SK-N-SH (cell line): ENCODE results near the gene CCT6A. TPM values are rescaled to one million over a fixed set of nuclear protein-coding genes. Genes with fewer than 3 reads are reported as not detected.

Source experiments
- CTCF ChIA-PET: fragments of 300-600, 350-600 bp; formaldehyde crosslinking; extraction: SDS; loops from one replicate; lab custom pipeline; 2021; lab: Yijun Ruan, JAX
- POLR2A ChIA-PET: fragments of 350-600 bp; sonication (Branson Sonifier 250); formaldehyde crosslinking; extraction: SDS; loops from one replicate; lab custom pipeline; 2020; ENCODE audit warnings: antibody characterized with exemption, inconsistent platforms; lab: Yijun Ruan, JAX
- DNase-seq: peaks from one replicate; pipeline ENCODE4 v3.0.0; 2012
- H2AFZ ChIP-seq: fragments of 200-600 bp; sonication (generic); 2 replicates; pipeline ENCODE4 v1.8.1; 2016; ENCODE audit warnings: antibody characterized with exemption, mild to moderate bottlenecking, low read depth
- H3F3A ChIP-seq: fragments of 200-600 bp; sonication (generic); replicated peaks from 2 replicates; pipeline ENCODE3; 2016; ENCODE audit warnings: antibody characterized with exemption, mild to moderate bottlenecking; ENCODE audit not compliant: insufficient read depth
- H3K27ac ChIP-seq, 2 experiments: fragments of 200-500 bp in 1 of 2; fragments of 200-600 bp in 1 of 2; sonication (Bioruptor generic) in 1 of 2; sonication (generic), shearing (Covaris generic) in 1 of 2; 2 replicates each; pipeline versions ENCODE4 v1.5.1 to v1.6.1; 2014 to 2016; ENCODE audit warnings: low read depth in 2 of 2, inconsistent platforms in 1 of 2, low read length in 1 of 2, mild to moderate bottlenecking in 1 of 2, mixed read lengths in 1 of 2
- H3K27me3 ChIP-seq: fragments of 200-600 bp; sonication (generic), shearing (Covaris generic); 2 replicates; pipeline ENCODE4 v1.6.1; 2016; ENCODE audit warnings: mixed run types; ENCODE audit not compliant: insufficient read depth
- H3K36me3 ChIP-seq, 2 experiments: fragments of 200-500 bp in 1 of 2; fragments of 200-600 bp in 1 of 2; sonication (Bioruptor generic) in 1 of 2; sonication (generic) in 1 of 2; replicated peaks in 1 of 2; 2 replicates each; pipeline versions ENCODE3 to v1.5.1; 2014 to 2016; ENCODE audit warnings: low read length in 1 of 2, mild to moderate bottlenecking in 1 of 2; ENCODE audit not compliant: insufficient read depth in 2 of 2, control insufficient read depth in 1 of 2
- H3K4me1 ChIP-seq, 2 experiments: fragments of 200-500 bp in 1 of 2; fragments of 200-600 bp in 1 of 2; sonication (Bioruptor generic) in 1 of 2; sonication (generic), shearing (Covaris generic) in 1 of 2; 2 replicates each; pipeline versions ENCODE4 v1.5.1 to v1.6.1; 2014 to 2016; ENCODE audit warnings: low read depth in 1 of 2, low read length in 1 of 2, mixed run types in 1 of 2; ENCODE audit not compliant: insufficient read depth in 2 of 2, control insufficient read depth in 1 of 2
- H3K4me2 ChIP-seq: fragments of 200-600 bp; sonication (generic), shearing (Covaris generic); 2 replicates; pipeline ENCODE4 v1.6.1; 2017; ENCODE audit warnings: mixed run types
- H3K4me3 ChIP-seq, 2 experiments: fragments of 200-500 bp in 1 of 2; fragments of 200-600 bp in 1 of 2; sonication (Bioruptor generic) in 1 of 2; sonication (generic), shearing (Covaris generic) in 1 of 2; 2 replicates each; pipeline versions ENCODE4 v1.5.1 to v1.8.1; 2014 to 2016; ENCODE audit warnings: low read depth in 2 of 2, inconsistent platforms in 1 of 2, low read length in 1 of 2, mild to moderate bottlenecking in 1 of 2, mixed read lengths in 1 of 2, moderate library complexity in 1 of 2
- H3K79me2 ChIP-seq: fragments of 200-600 bp; sonication (generic); 2 replicates; pipeline ENCODE4 v1.8.1; 2017; ENCODE audit warnings: mild to moderate bottlenecking; ENCODE audit not compliant: insufficient read depth
- H3K9ac ChIP-seq: fragments of 200-600 bp; sonication (generic); 2 replicates; pipeline ENCODE4 v1.6.1; 2017; ENCODE audit warnings: mixed run types
- H3K9me2 ChIP-seq: fragments of 200-600 bp; sonication (generic); 2 replicates; pipeline ENCODE4 v1.6.1; 2017; ENCODE audit warnings: mixed run types
- H3K9me3 ChIP-seq: fragments of 200-600 bp; sonication (generic); 2 replicates; pipeline ENCODE4 v1.6.1; 2017; ENCODE audit warnings: mixed run types, mild to moderate bottlenecking, moderate library complexity
- H4K20me1 ChIP-seq: fragments of 200-600 bp; sonication (generic); 2 replicates; pipeline ENCODE4 v1.6.1; 2017; ENCODE audit warnings: mild to moderate bottlenecking, mixed run types; ENCODE audit not compliant: insufficient read depth
- CHD2 ChIP-seq: fragments of 150-350 bp; IDR thresholded peaks from 2 replicates; pipeline ENCODE4 v1.6.1; 2018; ENCODE audit warnings: low read length; ENCODE audit not compliant: partially characterized antibody
- EP300 ChIP-seq, 2 experiments: IDR thresholded peaks; 2 replicates each; pipeline versions ENCODE4 v1.4.0 to v1.6.1; 2012; ENCODE audit warnings: borderline replicate concordance in 1 of 2, low read depth in 1 of 2, low read length in 1 of 2
- EZH2phosphoT487 ChIP-seq: fragments of 200-600 bp; sonication (generic); IDR thresholded peaks from 2 replicates; pipeline ENCODE4 v1.6.1; 2017; ENCODE audit warnings: low read depth, mixed run types, mild to moderate bottlenecking, antibody characterized with exemption, moderate library complexity, borderline replicate concordance
- FOSL2 ChIP-seq: IDR thresholded peaks from 2 replicates; pipeline ENCODE4 v1.4.0; 2012; ENCODE audit warnings: low read depth, mild to moderate bottlenecking, moderate library complexity, borderline replicate concordance
- FOXJ3 ChIP-seq: sonication (generic); formaldehyde crosslinking; IDR thresholded peaks from 2 replicates; pipeline ENCODE4 v1.5.1; 2020; ENCODE audit warnings: mild to moderate bottlenecking, missing genetic modification reagents
- GATA2 ChIP-seq: sonication (generic); formaldehyde crosslinking; IDR thresholded peaks from 2 replicates; pipeline ENCODE4 v1.5.0; 2020; ENCODE audit warnings: mild to moderate bottlenecking, missing genetic modification reagents
- MEF2A ChIP-seq: IDR thresholded peaks from 2 replicates; pipeline ENCODE4 v1.4.0; 2012; ENCODE audit warnings: low read depth, borderline replicate concordance
- MXI1 ChIP-seq: IDR thresholded peaks from 2 replicates; pipeline ENCODE4 v1.6.1; 2012; ENCODE audit warnings: mild to moderate bottlenecking, low read depth, low read length, improper control_type of control experiment
- PBX3 ChIP-seq: IDR thresholded peaks from 2 replicates; pipeline ENCODE4; 2012
- POLR2AphosphoS5 ChIP-seq: IDR thresholded peaks from 2 replicates; pipeline ENCODE4 v1.6.1; 2012; ENCODE audit warnings: low read depth, low read length
- RAD21 ChIP-seq: IDR thresholded peaks from 2 replicates; pipeline ENCODE4 v1.6.1; 2012; ENCODE audit warnings: mild to moderate bottlenecking, low read length
- RCOR1 ChIP-seq: fragments of 150-350 bp; IDR thresholded peaks from 2 replicates; pipeline ENCODE4 v1.6.1; 2017; ENCODE audit warnings: antibody characterized with exemption, low read length
- REST ChIP-seq: IDR thresholded peaks from 2 replicates; pipeline ENCODE4 v1.6.1; 2012; ENCODE audit warnings: mild to moderate bottlenecking, low read depth, low read length, moderate library complexity
- RXRA ChIP-seq: IDR thresholded peaks from 2 replicates; pipeline ENCODE4 v1.4.0; 2012; ENCODE audit warnings: low read depth, mild to moderate bottlenecking, borderline replicate concordance
- SIN3A ChIP-seq: IDR thresholded peaks from 2 replicates; pipeline ENCODE4 v1.6.1; 2012; ENCODE audit warnings: low read depth, mild to moderate bottlenecking, low read length, moderate library complexity, borderline replicate concordance
- SMC3 ChIP-seq: IDR thresholded peaks from 2 replicates; pipeline ENCODE4 v1.6.1; 2012; ENCODE audit warnings: low read depth, low read length, improper control_type of control experiment
- TAF1 ChIP-seq: IDR thresholded peaks from 2 replicates; pipeline ENCODE4 v1.6.1; 2012; ENCODE audit warnings: low read depth, mild to moderate bottlenecking, low read length, moderate library complexity, borderline replicate concordance
- TEAD4 ChIP-seq: IDR thresholded peaks from 2 replicates; pipeline ENCODE4 v1.4.0; 2012; ENCODE audit warnings: mild to moderate bottlenecking, borderline replicate concordance; ENCODE audit not compliant: insufficient read depth
- USF1 ChIP-seq: IDR thresholded peaks from 2 replicates; pipeline ENCODE4 v1.4.0; 2012; ENCODE audit warnings: low read depth, borderline replicate concordance
- YY1 ChIP-seq: IDR thresholded peaks from 2 replicates; pipeline ENCODE4 v1.4.0; 2012; ENCODE audit warnings: low read depth, mild to moderate bottlenecking
- WGBS: methylation state at CpG from one replicate; pipeline ENCODE4 v1.1.6; 2017; ENCODE audit warnings: low lambda C conversion rate; 5-methylcytosine and 5-hydroxymethylcytosine counted together
- polyA plus RNA-seq, 3 experiments: library from polyadenylated mRNA; depleted of rRNA; stranded (reverse); fragments of >200 nt; gene quantifications; 2 replicates each; pipeline ENCODE4 v1.2.3, GENCODE V29; 2012

CCT6A gene
- polyA plus RNA-seq, 1 of the 3 experiments (the other 2 are of a cell fraction), result 221 TPM

- no peaks in the 10 kb centered on the region for H3K9me2 ChIP-seq
- no peak overlapping the region for H3K27ac ChIP-seq
- CTCF ChIA-PET, result no interaction called here
- peaks cover 25% of the 10 kb centered on the region for H4K20me1 ChIP-seq
- H3K79me2 ChIP-seq, result peaks cover 34% of the 10 kb centered on the region
- POLR2A ChIA-PET, result no interaction called here
- no peaks in the 10 kb centered on the region; the same call in 1 of the 2 replicates for H3K27me3 ChIP-seq
- H3F3A ChIP-seq, result peaks cover 14% of the 10 kb centered on the region
- H3K4me2 ChIP-seq, result no peak overlapping the region
- H3K4me3 ChIP-seq, result no peak overlapping the region
- TF ChIP-seq REST, result no peak
- no peak for TF ChIP-seq FOXJ3 (CRISPR knock-in tag)
- TF ChIP-seq SMC3, result no peak
- no peak for TF ChIP-seq RCOR1
- TF ChIP-seq EZH2phosphoT487, result no peak
- TF ChIP-seq FOSL2, result no peak
- TF ChIP-seq PBX3, result no peak
- TF ChIP-seq RXRA, result no peak
- no peak for TF ChIP-seq MXI1
- TF ChIP-seq USF1, result no peak
- no peaks in the 10 kb centered on the region for H3K9me3 ChIP-seq
- no peak overlapping the region for H3K9ac ChIP-seq
- peak overlapping the region; percentile 98 for H2AFZ ChIP-seq
- peaks cover 11 to 18% of the 10 kb centered on the region in 2 experiments for H3K36me3 ChIP-seq
- 95% methylated on average over 1 of the region's 1 CpG for WGBS
- peaks cover 0 to 8% of the 10 kb centered on the region in 2 experiments; a peak in 2 of 4 replicates for H3K4me1 ChIP-seq
- no peak for DNase-seq
Observed at GRCh38 chr7:56107954-56108258, 56.3 kb downstream of the CCT6A start.

- Histone ChIP-seq H3K36me3 (no peaks in the 10 kb centered on the region), H3K9me2 (no peaks in the 10 kb centered on the region), H2AFZ (no peak overlapping the region), H3K9me3 (no peaks in the 10 kb centered on the region), H3K4me1 (no peaks in the 10 kb centered on the region; a peak in 1 of 4 replicates), H3K4me2 (no peak overlapping the region), H3K4me3 (no peak overlapping the region), H3K27ac (no peak overlapping the region), H3K27me3 (peaks cover 8% of the 10 kb centered on the region; the same call in 1 of the 2 replicates), H3F3A (peaks cover 3% of the 10 kb centered on the region), H4K20me1 (no peaks in the 10 kb centered on the region), H3K9ac (no peak overlapping the region), H3K79me2 (peaks cover 6% of the 10 kb centered on the region)
- DNase-seq, result no peak
- ChIA-PET CTCF (no interaction called here), POLR2A (no interaction called here)
- TF ChIP-seq RAD21, result no peak
- no peak for TF ChIP-seq CHD2
- TF ChIP-seq POLR2AphosphoS5, result no peak
- TF ChIP-seq SIN3A, result no peak
- TF ChIP-seq RXRA, result no peak
- no peak for TF ChIP-seq EP300 (IDR thresholded peaks at IDR 0.05; ENCODE audit: borderline replicate concordance in 1 of 2, low read depth in 1 of 2, low read length in 1 of 2)
- TF ChIP-seq MEF2A, result no peak
- no peak for TF ChIP-seq USF1
- TF ChIP-seq TAF1, result no peak
- TF ChIP-seq YY1, result no peak
- no peak for TF ChIP-seq GATA2 (CRISPR knock-in tag)
- TF ChIP-seq TEAD4, result no peak
- TF ChIP-seq RCOR1, result no peak
- WGBS, result 8% methylated on average over 1 of the region's 1 CpG
Observed at GRCh38 chr7:56110611-56111010, 59.0 kb downstream of the CCT6A start.
